A549 (cell line): ENCODE results near the gene SHANK2. TPM values are rescaled to one million over a fixed set of nuclear protein-coding genes. Genes with fewer than 3 reads are reported as not detected.

ENCODE experiments used
- BCL3 ChIP-seq: fragments of >200 bp; sonication (Bioruptor Twin); formaldehyde crosslinking; IDR thresholded peaks from 3 replicates; pipeline ENCODE4 v1.6.1; 2016
- CBX2 ChIP-seq: fragments of 200-600 bp; sonication (generic); IDR thresholded peaks from 2 replicates; pipeline ENCODE4 v1.6.1; 2016; ENCODE audit warnings: low read depth, mild to moderate bottlenecking, borderline replicate concordance
- CHD2 ChIP-seq: fragments of 150-350 bp; IDR thresholded peaks from 2 replicates; pipeline ENCODE4 v1.6.1; 2014; ENCODE audit warnings: low read length; ENCODE audit not compliant: partially characterized antibody
- E2F6 ChIP-seq: IDR thresholded peaks from 2 replicates; pipeline ENCODE4 v1.6.1; 2012; ENCODE audit warnings: low read depth, borderline replicate concordance
- EHF ChIP-seq: fragments of 250-450 bp; sonication (Bioruptor Pico); IDR thresholded peaks from 2 replicates; pipeline ENCODE4 v1.5.0; 2020; ENCODE audit warnings: mild to moderate bottlenecking
- EP300 ChIP-seq, 2 experiments: fragments of >200 bp; sonication (Bioruptor Twin); formaldehyde crosslinking; IDR thresholded peaks; 2 replicates in 1 of 2; 3 replicates in 1 of 2; pipeline ENCODE4 v1.6.1; 2016 to 2017
- FOSL2 ChIP-seq, 2 experiments: fragments of 450-650 bp in 1 of 2; fragments of >200 bp in 1 of 2; sonication (Bioruptor Twin) in 1 of 2; formaldehyde crosslinking; IDR thresholded peaks; 2 replicates each; pipeline versions ENCODE4 v1.5.0 to v1.6.1; 2016 to 2020; ENCODE audit warnings: mild to moderate bottlenecking in 1 of 2, moderate library complexity in 1 of 2
- HES2 ChIP-seq: fragments of >200 bp; sonication (Bioruptor Twin); formaldehyde crosslinking; IDR thresholded peaks from 2 replicates; pipeline ENCODE4 v1.6.1; 2016
- HEYL ChIP-seq: fragments of 250-450 bp; sonication (Bioruptor Pico); IDR thresholded peaks from 2 replicates; pipeline ENCODE4 v1.8.0; 2021; ENCODE audit warnings: mild to moderate bottlenecking, moderate library complexity
- HMGXB4 ChIP-seq: fragments of 250-450 bp; sonication (Bioruptor Pico); IDR thresholded peaks from 2 replicates; pipeline ENCODE4 v1.5.0; 2021; ENCODE audit warnings: mild to moderate bottlenecking, moderate library complexity, borderline replicate concordance
- HOXB13 ChIP-seq: fragments of 250-450 bp; sonication (Bioruptor Pico); IDR thresholded peaks from 2 replicates; pipeline ENCODE4 v1.5.0; 2020; ENCODE audit warnings: low read depth, mild to moderate bottlenecking, moderate library complexity
- HOXB5 ChIP-seq: fragments of 250-450 bp; sonication (Bioruptor Pico); IDR thresholded peaks from 2 replicates; pipeline ENCODE4 v1.5.0; 2020; ENCODE audit warnings: mild to moderate bottlenecking, moderate library complexity
- JUN ChIP-seq, 2 experiments: fragments of >200 bp; sonication (Bioruptor Twin); formaldehyde crosslinking; IDR thresholded peaks; 2 replicates in 1 of 2; 3 replicates in 1 of 2; pipeline ENCODE4 v1.6.1; 2016 to 2017
- KDM1A ChIP-seq: fragments of 200-600 bp; sonication (generic); IDR thresholded peaks from 2 replicates; pipeline ENCODE4 v1.6.1; 2016; ENCODE audit warnings: low read depth, mild to moderate bottlenecking
- MAFK ChIP-seq: fragments of 450-650 bp; IDR thresholded peaks from 2 replicates; pipeline ENCODE4 v1.6.1; 2014; ENCODE audit not compliant: partially characterized antibody
- NFE2L2 ChIP-seq: fragments of 150-350 bp; conservative IDR thresholded peaks from 2 replicates; pipeline ENCODE4 v1.6.1; 2014; ENCODE audit warnings: low read length
- NPAS2 ChIP-seq: fragments of 250-450 bp; sonication (Bioruptor Pico); IDR thresholded peaks from 2 replicates; pipeline ENCODE4 v1.8.0; 2022; ENCODE audit warnings: mild to moderate bottlenecking, moderate library complexity, borderline replicate concordance
- NR3C1 ChIP-seq: fragments of >200 bp; sonication (Bioruptor Twin); formaldehyde crosslinking; IDR thresholded peaks from 3 replicates; pipeline ENCODE4 v1.6.1; 2017
- POLR2A ChIP-seq: IDR thresholded peaks from 2 replicates; pipeline ENCODE4 v1.6.1; 2012; ENCODE audit warnings: mild to moderate bottlenecking, low read length
- RAD21 ChIP-seq, 2 experiments: fragments of >200 bp in 1 of 2; sonication (Bioruptor Twin) in 1 of 2; formaldehyde crosslinking in 1 of 2; IDR thresholded peaks in 1 of 2; conservative IDR thresholded peaks in 1 of 2; 2 replicates in 1 of 2; 3 replicates in 1 of 2; pipeline ENCODE4 v1.6.1; 2012 to 2018; ENCODE audit warnings: inconsistent platforms in 1 of 2
- SMC3 ChIP-seq: fragments of >200 bp; sonication (Bioruptor Twin); formaldehyde crosslinking; IDR thresholded peaks from 3 replicates; pipeline ENCODE4 v1.6.1; 2018; ENCODE audit warnings: inconsistent platforms
- TFCP2L1 ChIP-seq: fragments of 250-450 bp; sonication (Bioruptor Pico); IDR thresholded peaks from 2 replicates; pipeline ENCODE4 v1.5.0; 2021; ENCODE audit warnings: mild to moderate bottlenecking
- TP53 ChIP-seq: fragments of 250-450 bp; sonication (Bioruptor Pico); IDR thresholded peaks from 2 replicates; pipeline ENCODE4 v1.5.0; 2021; ENCODE audit warnings: mild to moderate bottlenecking, moderate library complexity
- USF2 ChIP-seq: fragments of 450-650 bp; IDR thresholded peaks from 2 replicates; pipeline ENCODE4 v1.6.1; 2014; ENCODE audit warnings: antibody characterized with exemption
- ZSCAN20 ChIP-seq: fragments of 250-450 bp; sonication (Bioruptor Pico); IDR thresholded peaks from 2 replicates; pipeline ENCODE4 v1.8.0; 2022; ENCODE audit warnings: mild to moderate bottlenecking, moderate library complexity
- polyA plus RNA-seq, 4 experiments: library from polyadenylated mRNA; depleted of rRNA in 3 of 4; stranded (reverse); fragments of >200 nt; fragmentation: RNase III in 1 of 4; extraction: RNeasy Plus Mini Kit Qiagen cat#74134 plus additional on column Dnase treatment in 1 of 4; gene quantifications; 2 replicates in 3 of 4; 3 replicates in 1 of 4; pipeline ENCODE4 v1.2.3, GENCODE V29; 2011 to 2017

The SHANK2 gene
- polyA plus RNA-seq, 2 of the 4 experiments (the other 2 are of a cell fraction), result 5.3 to 7.6 TPM

- no peak for TF ChIP-seq NFE2L2
- TF ChIP-seq EHF (CRISPR knock-in tag), result no peak
- TF ChIP-seq ZSCAN20 (CRISPR knock-in tag), result no peak
- TF ChIP-seq POLR2A, result no peak
- no peak for TF ChIP-seq MAFK
- no peak for TF ChIP-seq HOXB5 (CRISPR knock-in tag)
- no peak for TF ChIP-seq CBX2
- TF ChIP-seq JUN (IDR thresholded peaks at IDR 0.05), result peak; percentile 35 to 53; a peak in 3 of 5 replicates
- no peak for TF ChIP-seq HOXB13 (CRISPR knock-in tag)
- TF ChIP-seq NR3C1, result no peak
- TF ChIP-seq HES2, result peak; percentile 42; the same call in 1 of the 2 replicates
- TF ChIP-seq FOSL2 (IDR thresholded peaks at IDR 0.05), result peak; percentile 40; the same call in 1 of the 2 replicates
- TF ChIP-seq FOSL2 (CRISPR knock-in tag; IDR thresholded peaks at IDR 0.05), result 0 out of 2 replicates have a peak, but pooled peaks have one; percentile 18
- TF ChIP-seq HMGXB4, result no peak
- TF ChIP-seq TP53 (CRISPR knock-in tag), result no peak
- TF ChIP-seq NPAS2 (CRISPR knock-in tag), result no peak
- peak; percentile 70 to 78; a peak in 3 of 5 replicates for TF ChIP-seq EP300 (IDR thresholded peaks at IDR 0.05)
- TF ChIP-seq E2F6, result no peak
- peak; percentile 44; the same call in 2 of the 3 replicates for TF ChIP-seq BCL3
- no peak for TF ChIP-seq CHD2
- TF ChIP-seq USF2, result no peak
- TF ChIP-seq KDM1A, result no peak
- TF ChIP-seq RAD21 (conservative IDR thresholded peaks at IDR 0.05 in 1 of 2, IDR thresholded peaks at IDR 0.05 in 1 of 2), result peak in 1 of 2 experiments; percentile 18; a peak in 1 of 5 replicates
- no peak for TF ChIP-seq HEYL (CRISPR knock-in tag)
- no peak for TF ChIP-seq TFCP2L1 (CRISPR knock-in tag)
- TF ChIP-seq SMC3, result 0 out of 3 replicates have a peak, but pooled peaks have one; percentile 29
- TF ChIP-seq, all 56 proteins: peak for 11
Observed at GRCh38 chr11:71252770-71253730, 673 bp upstream of the SHANK2 start (continued).
